Activated CD4-positive, alpha-beta T cell treated with anti-CD3 and anti-CD28 coated beads, Interleukin-2, Interleukin-4, amounts not matched to agents 100 ng/mL and 50 ng/mL, durations not matched to agents 16 hours and 8 hours (primary cell): ENCODE data around the gene SLC22A8.
"Not testable (repeated sequence)": the region's sequence is repeated elsewhere in the genome, so short reads cannot be mapped to it uniquely, and the experiment has no call there.

ENCODE experiments used
- DNase-seq: peaks from one replicate; pipeline ENCODE4 v3.0.0-alpha.2; 2020; ENCODE audit warnings: low spot score

The SLC22A8 gene

DNA sequence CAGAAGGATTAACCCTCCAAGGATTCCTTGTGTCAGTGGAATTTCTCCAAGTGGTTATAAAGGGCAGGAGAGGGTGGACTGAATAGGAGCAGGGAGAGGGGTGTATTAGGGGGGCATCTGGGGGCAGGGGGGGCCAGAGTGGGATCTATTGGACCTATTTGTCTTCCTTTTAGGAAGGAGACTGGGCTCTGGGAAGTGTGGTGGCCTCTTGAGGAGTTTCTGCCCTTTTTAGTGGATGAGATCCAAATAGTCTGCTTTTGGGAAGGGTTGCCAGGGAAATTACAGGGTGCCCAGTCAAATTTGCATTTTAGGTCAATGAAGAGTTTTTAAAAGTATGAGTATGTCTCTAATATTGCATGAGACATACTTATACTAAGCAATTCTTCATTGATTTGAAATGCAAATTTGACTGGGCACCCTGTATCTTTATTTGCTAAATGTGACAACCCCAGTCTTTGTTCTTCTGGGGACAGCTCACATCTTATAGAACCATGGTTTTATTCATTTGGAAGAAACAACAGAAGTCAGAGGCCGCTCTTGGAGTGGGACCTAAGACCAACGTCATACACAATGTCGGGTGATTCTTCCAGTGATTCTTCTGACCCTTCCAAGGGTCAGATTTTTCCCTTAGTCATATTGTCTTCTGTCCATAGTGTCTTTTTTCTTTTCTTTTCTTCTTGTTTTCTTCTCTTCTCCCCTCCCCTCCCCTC, 30.4 kb downstream of the SLC22A8 start:
- no peak for DNase-seq

DNA sequence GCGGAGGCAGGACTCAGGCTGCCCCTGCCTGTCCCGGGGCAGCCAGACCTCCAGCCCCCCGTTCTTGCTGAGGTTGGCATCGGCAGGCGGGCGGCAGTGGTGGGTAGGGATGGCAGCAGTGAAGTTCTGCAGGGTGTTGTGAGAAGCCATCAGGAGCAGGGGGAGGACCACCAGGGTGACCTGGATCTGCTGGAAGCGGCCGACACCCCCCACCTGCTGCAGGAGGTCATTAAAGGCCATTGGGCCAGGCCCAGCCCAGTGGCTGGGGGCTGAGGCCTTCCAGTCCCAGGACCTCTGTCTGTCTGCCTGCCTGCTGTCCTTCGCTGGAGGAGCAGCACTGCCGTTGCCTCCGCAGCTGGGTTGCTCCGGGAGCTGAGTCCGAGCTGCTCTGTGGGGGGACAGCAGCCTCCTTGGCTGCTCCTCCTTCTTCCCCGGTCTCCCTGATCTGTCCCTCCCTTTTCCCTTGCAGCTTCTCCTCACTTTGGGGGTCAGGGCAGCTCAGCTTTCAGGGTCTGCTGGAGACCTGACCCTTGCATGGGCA, 31.1 kb downstream of the SLC22A8 start, which contains the start of gene SLC22A6:
Gene SLC22A6 (minus strand): TSS at position 517 of the 541 bp plus-strand sequence. CDS start 277 bp downstream, at position 240.
- no peak for DNase-seq

DNA sequence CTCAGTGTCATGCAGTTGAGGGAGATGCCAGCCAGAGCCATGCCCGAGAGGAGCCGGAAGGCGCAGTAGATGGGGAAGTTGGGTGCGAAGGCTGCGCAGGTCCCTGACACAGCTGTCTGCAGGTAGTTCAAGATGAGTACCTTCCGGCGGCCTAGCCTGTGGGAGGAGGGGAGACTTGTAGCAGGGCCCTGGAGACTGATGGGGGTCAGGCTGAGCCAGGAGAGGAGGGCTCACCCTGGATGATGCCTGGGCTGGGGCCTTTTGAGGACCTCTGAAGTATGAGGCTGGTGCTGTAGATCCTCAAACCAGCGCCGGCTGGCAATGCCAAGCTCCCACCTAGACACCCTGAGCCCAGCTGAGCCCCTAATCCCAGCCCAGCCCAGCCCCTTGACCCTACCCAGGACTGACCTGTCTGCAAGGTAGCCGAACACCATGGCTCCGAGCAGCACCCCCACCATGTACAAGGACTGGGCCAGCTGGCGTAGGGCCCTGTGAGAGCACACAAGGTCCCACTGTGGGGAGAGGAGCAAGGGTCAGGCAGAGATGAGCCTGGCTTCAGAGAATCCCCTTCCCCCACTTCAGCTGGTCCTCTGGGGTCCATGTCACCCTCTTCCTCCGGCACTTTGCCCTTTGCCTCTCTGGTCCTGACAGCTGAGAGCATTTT, 32.0 kb downstream of the SLC22A8 start:
- DNase-seq: no peak

DNA sequence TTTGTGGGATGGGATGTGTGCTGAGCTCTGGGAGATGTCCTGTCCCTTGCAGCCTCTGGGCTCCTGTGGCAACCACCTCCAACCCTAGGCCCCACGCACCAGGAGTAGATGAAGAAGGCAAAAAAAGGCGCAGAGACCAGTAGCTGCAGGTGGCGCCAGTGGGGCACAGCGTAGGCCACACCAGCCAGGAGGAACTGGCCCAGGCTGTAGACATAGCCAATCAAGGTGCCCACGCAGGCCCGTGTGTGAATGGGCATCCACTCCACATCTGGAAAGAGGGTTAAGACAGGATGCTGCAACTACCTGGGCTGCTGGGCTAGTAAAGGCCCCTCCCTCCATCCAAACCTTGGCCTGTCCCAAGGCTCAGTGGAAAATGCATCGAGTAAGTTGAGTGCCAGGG, 33.9 kb downstream of the SLC22A8 start:
- no peak for DNase-seq

DNA sequence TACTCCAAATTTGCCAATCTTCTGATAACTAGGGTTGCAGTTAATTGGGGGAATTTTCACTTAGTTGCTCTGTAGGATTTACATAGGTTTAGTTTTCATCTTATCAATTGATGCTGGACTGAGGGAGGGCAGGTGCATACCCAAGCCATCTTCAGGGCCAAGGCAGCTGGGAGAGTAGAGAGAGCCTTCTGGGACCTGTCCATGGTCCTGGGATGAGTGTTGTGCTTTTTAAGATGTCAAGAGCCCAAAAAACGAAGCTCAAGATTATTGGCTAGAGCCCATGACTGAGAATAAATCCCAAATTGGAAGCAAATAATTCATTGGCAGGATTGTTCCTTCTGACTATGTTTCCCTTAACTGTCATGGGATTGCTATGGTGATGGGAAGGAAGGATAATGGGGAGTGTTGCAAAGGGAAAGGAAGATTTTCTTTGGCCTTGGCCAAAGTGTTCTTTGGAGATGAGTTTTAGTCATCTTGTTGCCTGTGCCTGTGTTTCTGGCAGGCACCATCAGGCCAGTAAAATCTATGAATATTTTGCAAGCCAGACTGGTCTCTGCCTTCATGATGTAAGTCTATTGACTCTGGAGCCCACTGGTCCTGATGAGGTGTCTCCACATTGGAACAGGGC, 35.4 kb downstream of the SLC22A8 start:
- DNase-seq: no peak

DNA sequence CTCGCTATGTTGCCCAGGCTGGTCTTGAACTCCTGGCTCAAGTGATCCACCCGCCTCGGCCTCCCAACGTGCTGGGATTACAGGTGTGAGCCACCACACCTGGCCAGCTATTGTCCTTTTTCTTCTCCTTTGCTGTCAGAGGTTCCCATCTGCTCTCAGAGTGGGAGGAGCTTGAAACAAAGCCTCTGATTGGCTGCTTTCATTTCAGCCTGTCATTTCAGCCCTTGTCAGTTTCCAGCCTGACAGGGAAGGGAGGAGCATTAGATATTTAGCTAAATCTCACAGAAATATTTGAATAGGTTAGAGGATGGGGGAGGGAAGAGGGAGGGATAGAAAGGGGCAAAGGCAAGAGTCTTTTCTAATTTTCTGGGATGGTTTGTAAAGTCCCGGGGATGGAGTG, 39.5 kb downstream of the SLC22A8 start:
- no peak for DNase-seq

DNA sequence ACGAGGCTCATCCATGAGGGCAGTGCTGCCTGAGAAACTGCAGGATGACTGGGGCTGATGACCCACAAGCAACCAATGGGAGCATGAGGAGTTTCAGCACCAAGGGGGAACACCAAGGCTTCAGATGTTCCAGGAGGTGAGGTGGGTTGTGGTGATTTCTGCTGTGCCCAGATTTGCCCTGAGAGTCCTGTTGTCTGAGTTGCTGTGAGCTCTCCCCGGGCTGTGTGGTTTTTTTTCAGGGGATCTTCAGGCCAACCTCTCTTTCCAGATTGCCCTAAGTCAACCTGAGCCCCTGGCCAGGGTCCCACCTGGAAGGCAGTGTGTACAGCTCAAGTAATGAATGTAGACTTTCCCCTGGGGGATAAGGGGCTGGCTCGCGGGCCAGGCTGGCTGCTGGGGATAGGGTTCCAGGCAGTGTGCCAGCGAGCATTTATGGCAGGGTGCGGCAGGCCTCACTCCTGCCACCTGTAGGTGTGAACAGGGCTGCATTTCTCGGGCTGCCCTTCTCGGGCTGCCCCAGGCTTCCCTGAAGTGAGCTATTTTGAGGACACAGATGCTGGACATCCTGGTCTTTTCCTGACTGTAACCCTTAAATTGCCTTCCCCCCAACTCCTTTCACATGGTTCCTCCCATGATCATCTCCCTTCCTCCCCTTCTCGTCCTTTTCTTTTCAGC, 40.7 kb downstream of the SLC22A8 start:
- DNase-seq: peak; percentile 14

DNA sequence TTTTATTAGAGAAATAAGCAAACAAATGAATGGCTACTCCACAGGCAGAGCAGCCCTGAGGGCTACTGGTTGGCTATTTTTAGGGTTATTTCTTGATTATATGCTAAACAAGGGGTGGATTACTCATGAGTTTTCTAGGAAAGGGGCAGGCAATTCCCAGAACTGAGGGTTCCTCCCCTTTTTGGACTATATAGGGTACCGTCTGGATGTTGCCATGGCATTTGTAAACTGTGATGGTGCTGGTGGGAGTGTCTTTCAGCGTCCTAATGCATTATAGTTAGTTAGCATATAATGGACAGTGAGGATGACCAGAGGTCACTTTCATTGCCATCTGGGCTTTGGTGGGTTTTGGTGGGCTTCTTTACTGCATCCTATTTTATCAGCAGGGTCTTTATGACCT, 50.1 kb downstream of the SLC22A8 start:
- no peak for DNase-seq

DNA sequence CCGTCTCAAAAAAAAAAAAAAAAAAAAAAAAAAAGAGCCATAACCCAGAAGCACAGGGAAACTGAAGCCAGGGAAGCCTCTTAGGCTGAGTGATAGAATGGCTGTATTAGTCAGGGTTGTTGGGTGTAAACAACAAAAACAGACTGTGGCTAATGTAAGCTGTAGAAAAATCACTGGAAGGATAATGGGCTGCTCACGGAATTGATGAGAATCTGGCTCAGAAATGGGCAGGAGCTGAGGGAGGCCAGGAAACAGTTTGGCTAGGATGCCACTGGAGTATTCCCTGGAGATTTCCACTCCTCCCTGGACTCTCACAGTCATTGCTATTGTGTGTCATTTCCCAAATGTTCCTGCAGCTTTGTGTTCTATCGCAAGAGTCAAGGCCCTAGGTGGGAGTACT, 53.2 kb downstream of the SLC22A8 start:
- no peak for DNase-seq

DNA sequence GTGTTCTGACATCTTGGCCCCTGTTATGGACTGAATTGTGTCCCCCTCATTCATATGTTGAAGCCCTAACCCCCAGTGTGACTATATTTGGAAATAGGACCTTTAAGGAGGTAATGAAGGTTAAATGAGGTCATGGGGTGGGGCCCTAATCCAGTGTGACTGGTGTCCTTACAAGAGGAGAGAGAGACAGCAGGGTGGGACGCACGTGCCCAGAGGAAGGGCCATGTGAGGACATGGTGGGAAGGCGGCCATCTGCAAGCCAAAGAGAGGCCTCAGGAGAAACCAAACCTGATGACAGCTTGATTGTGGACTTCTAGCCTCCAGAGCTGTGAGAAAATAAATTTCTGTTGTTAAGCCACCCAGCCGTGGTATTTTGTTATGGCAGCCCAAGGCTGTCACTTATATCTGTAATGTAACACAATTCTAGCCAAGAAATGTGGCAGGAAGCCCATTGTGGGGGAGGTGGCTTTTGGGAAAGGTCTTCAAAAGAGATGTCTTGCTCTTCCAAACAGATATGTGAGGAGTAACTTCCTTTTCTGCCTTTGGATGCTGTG, 54.5 kb downstream of the SLC22A8 start:
- DNase-seq: no peak

DNA sequence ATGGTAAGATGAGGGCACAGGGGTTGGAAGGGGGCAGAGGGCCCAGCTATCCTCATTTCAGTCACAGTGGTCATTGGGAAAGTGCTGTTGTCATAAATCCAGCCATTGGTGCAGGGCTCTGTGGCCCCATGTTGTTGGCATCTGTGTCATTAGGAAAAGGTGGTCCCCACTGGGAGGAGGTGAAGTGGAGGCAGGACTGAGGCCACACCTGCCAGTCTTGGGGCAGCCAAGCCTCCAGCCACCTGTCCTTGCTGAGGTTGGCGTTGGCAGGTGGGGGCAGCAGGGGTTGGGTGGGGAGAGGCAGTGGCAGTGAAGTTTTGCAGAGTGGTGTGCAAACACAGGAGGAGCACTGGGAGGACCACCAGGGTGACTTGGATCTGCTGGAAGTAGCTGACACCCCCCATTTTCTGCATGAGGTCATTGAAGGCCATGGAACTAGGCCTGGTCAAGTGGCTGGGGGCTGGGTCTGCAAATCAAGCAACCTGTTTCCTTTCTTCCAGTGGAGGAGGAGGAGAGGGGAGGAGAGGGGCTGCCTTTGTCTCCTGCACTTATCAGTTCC, 56.1 kb downstream of the SLC22A8 start:
- no peak for DNase-seq

DNA sequence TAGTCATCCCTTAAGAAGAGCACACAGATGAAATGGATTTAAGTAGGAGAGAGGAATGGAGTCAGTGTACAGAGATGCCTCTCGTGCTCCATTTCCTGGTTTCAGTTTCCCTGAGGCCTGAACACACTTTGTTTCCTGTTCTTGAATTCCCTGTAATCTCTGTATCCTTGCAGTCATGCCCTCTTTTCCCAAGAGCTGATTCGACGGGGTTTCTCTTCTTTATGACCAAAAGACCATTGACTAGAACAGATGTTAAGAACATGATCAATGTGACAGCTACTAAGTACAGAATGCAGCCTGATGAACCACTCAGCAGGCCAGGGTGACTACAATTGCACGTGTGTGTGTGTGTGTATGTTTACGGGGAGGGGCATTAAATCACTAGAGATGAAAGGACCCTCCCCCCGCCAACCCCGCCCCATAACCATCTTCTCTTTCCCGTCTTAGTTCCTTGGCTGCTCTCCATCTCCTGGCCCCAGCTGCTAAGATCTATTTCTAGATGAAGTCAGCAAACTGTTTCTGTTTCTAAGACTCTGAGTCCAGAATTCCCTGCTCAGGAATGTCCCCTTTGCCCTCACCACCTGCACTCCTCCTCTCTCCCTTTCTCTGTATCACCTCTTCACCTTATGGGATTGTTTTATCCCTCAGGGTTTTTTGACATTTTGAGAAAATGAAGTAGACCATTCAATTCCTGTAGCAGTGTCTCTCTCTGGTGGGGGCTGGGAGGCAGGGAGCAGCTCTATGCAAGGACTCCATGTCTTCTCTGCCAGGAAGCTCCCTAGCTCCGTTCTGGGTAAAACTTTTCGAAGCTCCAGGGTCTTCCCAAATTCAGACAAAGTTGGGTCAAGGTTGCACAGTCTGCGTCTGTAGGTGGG, 56.9 kb downstream of the SLC22A8 start:
- DNase-seq: no peak

DNA sequence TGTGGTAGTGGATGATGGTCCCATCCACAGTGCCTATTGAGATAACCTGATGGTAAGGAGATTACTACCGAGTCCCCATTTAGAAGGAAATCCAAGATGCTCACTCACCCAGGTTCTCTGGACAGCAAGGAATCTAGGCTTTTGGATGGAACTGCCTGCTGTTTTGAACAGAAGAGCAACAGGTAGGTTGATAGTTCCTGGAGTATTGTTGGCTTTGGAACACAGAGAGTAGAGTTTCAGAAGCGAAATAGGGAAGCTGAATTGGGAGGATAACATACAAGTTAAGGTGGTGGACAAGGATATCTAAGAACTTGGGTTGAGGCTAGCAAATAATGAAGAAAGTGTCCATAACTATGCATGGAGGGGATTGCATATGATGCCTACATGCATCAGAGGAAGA, 58.5 kb downstream of the SLC22A8 start:
- no peak for DNase-seq

DNA sequence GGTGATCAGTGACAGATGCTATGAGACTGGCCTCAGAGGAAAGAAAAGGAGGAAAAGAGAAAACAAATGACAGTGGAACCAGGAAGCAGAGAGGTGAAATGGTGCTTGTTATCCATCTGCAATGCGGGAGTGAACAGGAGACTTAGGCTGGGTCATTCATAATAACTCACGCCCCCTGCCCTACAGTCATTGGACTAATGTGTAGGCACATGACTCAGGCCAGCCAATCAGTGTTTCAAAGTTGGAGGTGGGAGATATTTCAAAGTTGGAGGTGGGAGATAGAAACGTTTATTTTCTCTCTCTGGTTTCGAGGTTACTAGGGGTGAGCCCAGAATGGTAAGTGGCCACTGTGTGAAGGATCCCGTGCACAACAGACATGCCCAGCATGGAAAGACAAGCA, 61.2 kb downstream of the SLC22A8 start:
- DNase-seq: no peak

DNA sequence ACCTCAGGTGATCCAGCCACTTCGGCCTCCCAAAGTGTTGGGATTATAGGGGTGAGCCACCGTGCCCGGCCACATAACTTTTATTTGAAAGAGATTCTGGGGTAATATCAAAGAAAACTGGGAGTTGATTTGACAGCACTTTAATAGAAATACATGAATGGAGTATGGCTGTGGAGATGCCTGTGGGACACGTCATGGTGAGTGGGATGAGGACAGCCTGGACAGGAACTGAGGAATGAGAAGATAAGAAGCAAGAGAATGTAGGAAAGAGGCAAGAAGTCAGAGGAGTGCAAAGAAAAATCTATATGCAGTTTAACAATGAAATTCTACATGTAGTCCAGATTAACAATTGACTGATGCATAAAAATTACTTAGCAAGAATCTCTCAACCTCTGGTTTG, 61.8 kb downstream of the SLC22A8 start:
- DNase-seq: no peak

DNA sequence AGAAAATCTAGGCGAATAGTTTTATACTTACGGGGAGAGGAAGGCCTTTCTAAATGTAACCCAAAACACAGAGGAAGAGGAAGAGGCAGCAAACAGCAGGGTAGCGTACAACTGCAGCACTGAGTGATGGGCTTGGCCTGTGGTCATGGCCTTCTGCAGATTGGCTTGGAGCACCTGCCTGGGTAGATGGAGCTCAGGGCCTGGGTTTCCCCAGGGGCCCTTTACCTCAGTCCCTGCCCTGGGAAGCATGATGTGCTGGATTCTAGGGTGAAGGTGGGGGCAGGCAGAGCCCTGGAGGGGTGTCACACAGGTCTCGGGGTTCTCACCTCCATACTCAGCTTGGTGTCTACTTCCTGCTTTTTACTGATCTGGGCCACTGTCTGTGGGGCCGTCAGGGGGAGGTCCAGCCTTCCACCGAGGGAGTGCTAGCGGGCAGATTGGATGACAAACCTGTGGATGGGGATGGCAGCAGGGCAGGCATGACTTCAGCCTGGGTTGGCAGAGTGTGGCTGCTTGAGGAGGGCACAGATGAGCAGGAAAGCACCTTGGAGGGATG, 66.8 kb downstream of the SLC22A8 start:
- DNase-seq: no peak

DNA sequence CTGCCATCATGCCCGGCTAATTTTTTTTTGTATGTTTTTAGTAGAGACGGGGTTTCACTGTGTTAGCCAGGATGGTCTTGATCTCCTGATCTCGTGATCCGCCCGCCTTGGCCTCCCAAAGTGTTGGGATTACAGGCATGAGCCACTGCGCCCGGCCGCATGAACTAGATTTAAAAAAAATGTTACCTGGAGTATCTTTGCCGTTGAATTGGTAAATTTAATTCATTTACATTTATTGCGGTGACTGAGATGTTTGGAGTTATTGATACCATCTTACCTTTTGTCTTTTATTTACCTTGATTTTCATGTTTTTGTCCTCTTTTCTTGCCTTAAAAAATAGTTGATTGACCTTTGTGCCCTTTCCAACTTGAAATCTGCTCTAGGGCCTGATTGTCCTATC, 70.1 kb downstream of the SLC22A8 start:
- not testable (repeated sequence) for DNase-seq
